Measurements from ENCODE around the gene ZNF792. TPM values are rescaled to one million over a fixed set of nuclear protein-coding genes. Genes with fewer than 3 reads are reported as not detected.

Gene ZNF792
- total RNA-seq, 3 donors from 2014 or later (not counting 1 experiment from before 2014, with no cell fraction given): 11.9 to 19.6 (median 16.2) TPM

DNA sequence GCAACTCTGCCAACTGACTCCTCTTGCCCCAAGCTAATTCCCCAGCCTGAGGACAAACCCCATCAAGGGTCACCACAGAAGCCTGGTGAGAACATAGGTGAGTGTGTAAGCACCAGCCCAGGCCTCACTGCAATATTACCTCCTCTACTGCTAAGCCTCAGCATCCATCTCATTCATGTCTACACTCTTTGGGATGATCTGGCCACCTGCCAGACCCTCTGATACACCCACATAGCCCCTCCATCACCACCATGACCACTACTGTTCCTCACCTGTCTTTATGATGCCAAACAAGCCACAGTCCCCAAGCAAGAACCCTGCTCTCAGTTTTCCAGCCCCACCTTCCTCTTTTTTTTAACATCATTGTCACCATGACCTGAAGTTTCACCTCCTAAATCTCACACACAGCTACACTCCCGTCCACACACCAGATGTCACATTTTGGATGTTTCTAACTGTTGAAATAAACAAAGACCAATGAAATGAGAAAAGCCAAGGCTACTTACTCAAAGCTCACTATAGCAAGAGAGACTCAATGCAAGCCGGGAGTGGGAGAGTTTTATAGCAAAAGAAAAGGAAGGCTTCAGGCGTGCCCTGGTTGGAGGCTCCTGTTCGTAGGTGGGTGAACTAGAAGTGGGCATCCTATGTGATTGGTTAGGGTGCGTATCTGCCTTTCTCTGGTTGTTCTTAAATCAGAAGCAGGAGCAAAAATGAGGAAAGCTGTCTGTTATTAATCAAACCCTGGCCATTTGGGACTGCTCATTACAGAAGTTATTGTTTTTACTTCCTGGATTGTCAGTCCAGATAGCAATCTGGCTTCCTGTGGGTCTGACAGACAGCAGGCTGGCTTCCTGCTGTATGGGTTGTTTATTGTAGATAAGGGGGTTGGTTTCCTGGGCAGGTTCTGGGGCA, 2.0 kb downstream of the ZNF792 start:
- H3K27me3 Mint-ChIP-seq (ENCODE audit: low read depth in 2 of 2): no peaks in the 10 kb centered on the region
- H3K4me3 Mint-ChIP-seq: peak overlapping the region; percentile 98
- DNase-seq: peak in 1 of 2 donors; percentile 57
- H3K4me1 ChIP-seq (ENCODE audit: control insufficient read depth, insufficient read depth, low read length): peaks cover 30% of the 10 kb centered on the region
- H3K27ac ChIP-seq (ENCODE audit: low read length): peak overlapping the region; percentile 51
- intact Hi-C loops (cut with micrococcal nuclease): no loop called here
- peaks cover 35% of the 10 kb centered on the region for H3K36me3 ChIP-seq (ENCODE audit: control insufficient read depth, insufficient read depth, low read length)
- H3K27me3 ChIP-seq (ENCODE audit: control insufficient read depth, insufficient read depth, low read length): no peaks in the 10 kb centered on the region
- peaks cover 18 to 37% of the 10 kb centered on the region in 2 donors for H3K4me1 Mint-ChIP-seq
- no peak overlapping the region for H3K4me3 ChIP-seq (ENCODE audit: low read length)
- H3K9me3 Mint-ChIP-seq: peaks cover 15 to 33% of the 10 kb centered on the region in 2 donors
- peaks cover 60% of the 10 kb centered on the region for H3K9me3 ChIP-seq (ENCODE audit: control insufficient read depth, insufficient read depth, low read length)
- no peak for TF ChIP-seq CTCF (IDR thresholded peaks at IDR 0.05)
- H3K36me3 Mint-ChIP-seq: peaks cover 53% of the 10 kb centered on the region
- 79% methylated on average over 5 of the region's 5 CpGs for WGBS (ENCODE audit: insufficient coverage)
- peak overlapping the region; percentile 83 to 94 for H3K27ac Mint-ChIP-seq
- peak; percentile 40 to 69 (median 68) for ATAC-seq

DNA sequence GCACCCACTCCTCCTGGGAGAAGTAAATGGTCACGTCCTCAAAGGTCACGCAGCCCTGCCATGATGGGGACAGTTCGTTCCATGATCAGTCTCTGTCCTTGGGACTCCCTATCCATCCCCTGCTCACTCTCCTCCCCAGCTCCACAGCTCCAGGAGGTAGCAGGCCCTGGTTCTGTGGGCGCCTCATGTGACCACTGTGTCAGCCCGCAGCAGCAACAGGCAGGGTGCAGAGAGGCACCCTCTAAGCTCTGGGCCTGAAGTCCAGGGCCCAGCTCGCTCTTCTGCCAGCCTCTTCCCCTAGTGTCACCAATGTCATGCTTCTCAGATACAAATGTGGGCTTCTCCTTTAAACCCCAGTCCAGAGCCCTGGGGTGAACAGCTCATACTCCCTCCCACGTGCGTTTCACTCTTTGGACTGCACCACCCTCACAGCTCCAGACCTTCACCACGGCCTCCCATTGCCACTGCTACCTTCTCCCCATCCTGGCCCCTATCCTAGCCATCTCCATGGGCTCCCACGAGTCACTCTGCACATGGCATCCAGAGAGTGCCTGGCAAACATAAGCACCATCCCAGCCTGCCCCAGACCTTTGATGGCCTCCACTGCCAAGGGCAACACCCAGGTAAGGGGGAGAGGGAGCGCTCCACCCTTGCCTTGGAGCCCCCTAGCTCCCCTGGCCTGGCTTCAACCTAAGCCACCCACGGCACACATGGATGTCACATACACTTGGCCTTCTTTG, 2.9 kb downstream of the ZNF792 start:
- DNase-seq (no peak), ATAC-seq (no peak)
- Histone ChIP-seq H3K27me3 (ENCODE audit: control insufficient read depth, insufficient read depth, low read length) (no peaks in the 10 kb centered on the region), H3K36me3 (ENCODE audit: control insufficient read depth, insufficient read depth, low read length) (peaks cover 35% of the 10 kb centered on the region), H3K4me1 (ENCODE audit: control insufficient read depth, insufficient read depth, low read length) (peaks cover 30% of the 10 kb centered on the region), H3K27ac (ENCODE audit: low read length) (no peak overlapping the region), H3K9me3 (ENCODE audit: control insufficient read depth, insufficient read depth, low read length) (peaks cover 66% of the 10 kb centered on the region), H3K4me3 (ENCODE audit: low read length) (no peak overlapping the region)
- no peaks in the 10 kb centered on the region for H3K27me3 Mint-ChIP-seq (ENCODE audit: low read depth in 2 of 2)
- peaks cover 60% of the 10 kb centered on the region for H3K36me3 Mint-ChIP-seq
- intact Hi-C loops (cut with micrococcal nuclease): no loop called here
- H3K9me3 Mint-ChIP-seq: peaks cover 15 to 35% of the 10 kb centered on the region in 2 donors
- TF ChIP-seq CTCF (IDR thresholded peaks at IDR 0.05): no peak
- peak overlapping the region; percentile 98 for H3K4me3 Mint-ChIP-seq
- H3K27ac Mint-ChIP-seq: peak overlapping the region; percentile 83 to 94
- WGBS (ENCODE audit: insufficient coverage): 98% methylated on average over 11 of the region's 12 CpGs
- peaks cover 18 to 37% of the 10 kb centered on the region in 2 donors for H3K4me1 Mint-ChIP-seq

GRCh38 chr19:34960103-34960805, 3.8 kb downstream of the ZNF792 start:
- H3K36me3 ChIP-seq (ENCODE audit: control insufficient read depth, insufficient read depth, low read length): peaks cover 35% of the 10 kb centered on the region
- peaks cover 30% of the 10 kb centered on the region for H3K4me1 ChIP-seq (ENCODE audit: control insufficient read depth, insufficient read depth, low read length)
- Mint-ChIP-seq H3K4me1 (peaks cover 18 to 37% of the 10 kb centered on the region in 2 donors), H3K4me3 (peak overlapping the region; percentile 26), H3K36me3 (peaks cover 66% of the 10 kb centered on the region), H3K27me3 (ENCODE audit: low read depth in 2 of 2) (no peaks in the 10 kb centered on the region), H3K27ac (peak overlapping the region; percentile 6 to 60), H3K9me3 (peaks cover 18 to 36% of the 10 kb centered on the region in 2 donors)
- H3K4me3 ChIP-seq (ENCODE audit: low read length): no peak overlapping the region
- no peak for ATAC-seq
- TF ChIP-seq CTCF (IDR thresholded peaks at IDR 0.05): no peak
- H3K27me3 ChIP-seq (ENCODE audit: control insufficient read depth, insufficient read depth, low read length): no peaks in the 10 kb centered on the region
- peaks cover 71% of the 10 kb centered on the region for H3K9me3 ChIP-seq (ENCODE audit: control insufficient read depth, insufficient read depth, low read length)
- 98% methylated on average over 8 of the region's 8 CpGs for WGBS (ENCODE audit: insufficient coverage)
- DNase-seq: no peak
- H3K27ac ChIP-seq (ENCODE audit: low read length): no peak overlapping the region
- intact Hi-C loops (cut with micrococcal nuclease): no loop called here
